Panc1 (cell line): ENCODE data around the gene PPWD1. TPM values are rescaled to one million over a fixed set of nuclear protein-coding genes. Genes with fewer than 3 reads are reported as not detected.
"Not testable (repeated sequence)": the region's sequence is repeated elsewhere in the genome, so short reads cannot be mapped to it uniquely, and the experiment has no call there.

ENCODE experiments used
- ATAC-seq: fragments of 200-7000 bp; cut with Tn5 transposase; 2 replicates; pipeline ENCODE4 v1.9.1; 2020; ENCODE audit warnings: mild to moderate bottlenecking, moderate library complexity
- BruUV-seq: library from RNA; stranded (reverse); fragments of 400-500 nt; replicated peaks from 2 replicates; lab custom pipeline; 2021; lab: Mats Ljungman, UMichigan
- CTCF ChIA-PET: fragments of 300-600 bp; sonication (Branson Sonifier 250); formaldehyde crosslinking; loops from one replicate; lab custom pipeline; 2022; ENCODE audit warnings: antibody characterized with exemption; lab: Charles Lee
- POLR2A ChIA-PET: fragments of 300-600 bp; sonication (Branson Sonifier 250); formaldehyde crosslinking; loops from one replicate; lab custom pipeline; 2022; ENCODE audit warnings: antibody characterized with exemption; lab: Charles Lee
- DNase-seq: peaks from one replicate; pipeline ENCODE4 v3.0.0-alpha.2; 2010; ENCODE audit warnings: low read depth, low spot score
- H3K27ac ChIP-seq: 2 replicates; pipeline ENCODE4 v1.5.1; 2011; ENCODE audit warnings: mild to moderate bottlenecking, low read length, inconsistent platforms
- H3K27me3 ChIP-seq: fragments of 200-500 bp; sonication (Bioruptor generic); 2 replicates; pipeline ENCODE4 v1.6.0; 2014; ENCODE audit warnings: low read length, inconsistent platforms; ENCODE audit not compliant: control insufficient read depth, insufficient read depth
- H3K36me3 ChIP-seq: fragments of 200-500 bp; sonication (Bioruptor generic); 2 replicates; pipeline ENCODE4 v1.5.1; 2014; ENCODE audit warnings: inconsistent platforms, mild to moderate bottlenecking, low read length, moderate library complexity; ENCODE audit not compliant: control insufficient read depth, insufficient read depth
- H3K4me1 ChIP-seq: 2 replicates; pipeline ENCODE4 v1.5.1; 2011; ENCODE audit warnings: inconsistent platforms, mild to moderate bottlenecking, low read length, moderate library complexity; ENCODE audit not compliant: control insufficient read depth, insufficient read depth
- H3K4me3 ChIP-seq, 2 experiments: 2 replicates each; pipeline ENCODE4 v1.5.1; 2011 to 2012; ENCODE audit warnings: low read depth in 2 of 2, low read length in 2 of 2, mild to moderate bottlenecking in 2 of 2, inconsistent platforms in 1 of 2, moderate library complexity in 1 of 2
- H3K9me3 ChIP-seq: fragments of 200-500 bp; sonication (Bioruptor generic); 2 replicates; pipeline ENCODE4 v1.5.1; 2014; ENCODE audit warnings: low read depth, mild to moderate bottlenecking, inconsistent platforms, low read length, moderate library complexity; ENCODE audit not compliant: control insufficient read depth, insufficient read depth
- POLR2AphosphoS5 ChIP-seq: IDR thresholded peaks from 2 replicates; pipeline ENCODE4 v1.6.1; 2012; ENCODE audit warnings: mild to moderate bottlenecking, low read depth, low read length, moderate library complexity
- SIN3A ChIP-seq: IDR thresholded peaks from 2 replicates; pipeline ENCODE4 v1.6.1; 2012; ENCODE audit warnings: low read depth, mild to moderate bottlenecking, low read length, moderate library complexity, borderline replicate concordance; ENCODE audit not compliant: insufficient read depth
- TCF7L2 ChIP-seq: IDR thresholded peaks from 2 replicates; pipeline ENCODE4 v1.6.1; 2011; ENCODE audit warnings: mild to moderate bottlenecking, low read depth, low read length, inconsistent platforms
- in situ Hi-C: cut with HindIII; loops from 2 replicates; pipeline ENCODE4 v1.10.0; 2016; ENCODE audit warnings: low sequenced_read_pairs, low pct_unique_long_range_greater_than_20kb
- intact Hi-C: fragments of 100-400 bp; cut with micrococcal nuclease; formaldehyde crosslinking; loops from one replicate; pipeline ENCODE4 v1.10.0; 2022; ENCODE audit not compliant: unreplicated experiment
- total RNA-seq: library from RNA; stranded (reverse); gene quantifications from one replicate; pipeline ENCODE4 v1.2.1, GENCODE V29; 2021; ENCODE audit not compliant: unreplicated experiment
- TF ChIP-seq, protein P1 (sequence below): fragments of 450-650 bp; IDR thresholded peaks from 2 replicates; pipeline ENCODE4 v1.5.1; 2017; ENCODE audit warnings: mild to moderate bottlenecking
- TF ChIP-seq, protein P2 (sequence below), 2 experiments: IDR thresholded peaks; 2 replicates each; pipeline ENCODE4 v1.6.1; 2011 to 2012; ENCODE audit warnings: low read depth in 2 of 2, control low read depth in 1 of 2, low read length in 1 of 2, mild to moderate bottlenecking in 1 of 2, moderate library complexity in 1 of 2; ENCODE audit not compliant: insufficient read depth in 1 of 2

Gene PPWD1
- total RNA-seq, 1 experiment from 2014 or later: 32.7 TPM

DNA sequence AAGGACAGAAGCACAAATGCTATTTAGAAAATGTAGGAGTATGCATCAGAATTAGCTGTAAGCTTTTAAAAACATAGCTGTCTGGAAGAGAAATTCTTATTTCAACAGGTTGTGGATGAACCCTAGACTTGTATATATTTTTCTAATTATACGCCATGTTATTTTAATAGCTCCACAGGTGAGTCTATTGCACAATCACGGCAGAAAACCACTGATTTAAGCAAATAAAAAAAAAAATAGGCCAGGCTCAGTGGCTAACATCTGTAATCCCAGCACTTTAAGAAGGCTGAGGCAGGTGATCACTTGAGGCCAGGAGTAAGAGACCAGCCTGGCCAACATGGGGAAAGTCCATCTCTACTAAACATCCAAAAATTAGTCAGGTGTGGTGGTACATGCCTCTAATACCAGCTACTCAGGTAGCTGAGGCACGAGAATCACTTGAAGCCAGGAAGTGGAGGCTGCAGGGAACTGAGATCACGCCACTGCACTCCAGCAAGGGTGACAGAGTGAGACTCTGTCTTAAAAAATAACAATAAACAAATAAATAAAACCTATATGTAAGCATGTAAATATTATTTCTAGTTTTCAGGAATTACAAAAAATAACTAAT, 49.3 kb downstream of the PPWD1 start:
- in situ Hi-C loops (no loop called here), intact Hi-C loops (no loop called here)
- POLR2A ChIA-PET: no interaction called here
- H3K27me3 ChIP-seq: no peaks in the 10 kb centered on the region
- CTCF ChIA-PET: no interaction called here
- no peaks in the 10 kb centered on the region for H3K9me3 ChIP-seq
- H3K27ac ChIP-seq: no peak overlapping the region
- no peak for DNase-seq
- no TSS peak for BruUV-seq
- H3K4me3 ChIP-seq: no peak overlapping the region
- TF ChIP-seq, protein P1, sequence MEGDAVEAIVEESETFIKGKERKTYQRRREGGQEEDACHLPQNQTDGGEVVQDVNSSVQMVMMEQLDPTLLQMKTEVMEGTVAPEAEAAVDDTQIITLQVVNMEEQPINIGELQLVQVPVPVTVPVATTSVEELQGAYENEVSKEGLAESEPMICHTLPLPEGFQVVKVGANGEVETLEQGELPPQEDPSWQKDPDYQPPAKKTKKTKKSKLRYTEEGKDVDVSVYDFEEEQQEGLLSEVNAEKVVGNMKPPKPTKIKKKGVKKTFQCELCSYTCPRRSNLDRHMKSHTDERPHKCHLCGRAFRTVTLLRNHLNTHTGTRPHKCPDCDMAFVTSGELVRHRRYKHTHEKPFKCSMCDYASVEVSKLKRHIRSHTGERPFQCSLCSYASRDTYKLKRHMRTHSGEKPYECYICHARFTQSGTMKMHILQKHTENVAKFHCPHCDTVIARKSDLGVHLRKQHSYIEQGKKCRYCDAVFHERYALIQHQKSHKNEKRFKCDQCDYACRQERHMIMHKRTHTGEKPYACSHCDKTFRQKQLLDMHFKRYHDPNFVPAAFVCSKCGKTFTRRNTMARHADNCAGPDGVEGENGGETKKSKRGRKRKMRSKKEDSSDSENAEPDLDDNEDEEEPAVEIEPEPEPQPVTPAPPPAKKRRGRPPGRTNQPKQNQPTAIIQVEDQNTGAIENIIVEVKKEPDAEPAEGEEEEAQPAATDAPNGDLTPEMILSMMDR: no peak
- TF ChIP-seq, protein P2, sequence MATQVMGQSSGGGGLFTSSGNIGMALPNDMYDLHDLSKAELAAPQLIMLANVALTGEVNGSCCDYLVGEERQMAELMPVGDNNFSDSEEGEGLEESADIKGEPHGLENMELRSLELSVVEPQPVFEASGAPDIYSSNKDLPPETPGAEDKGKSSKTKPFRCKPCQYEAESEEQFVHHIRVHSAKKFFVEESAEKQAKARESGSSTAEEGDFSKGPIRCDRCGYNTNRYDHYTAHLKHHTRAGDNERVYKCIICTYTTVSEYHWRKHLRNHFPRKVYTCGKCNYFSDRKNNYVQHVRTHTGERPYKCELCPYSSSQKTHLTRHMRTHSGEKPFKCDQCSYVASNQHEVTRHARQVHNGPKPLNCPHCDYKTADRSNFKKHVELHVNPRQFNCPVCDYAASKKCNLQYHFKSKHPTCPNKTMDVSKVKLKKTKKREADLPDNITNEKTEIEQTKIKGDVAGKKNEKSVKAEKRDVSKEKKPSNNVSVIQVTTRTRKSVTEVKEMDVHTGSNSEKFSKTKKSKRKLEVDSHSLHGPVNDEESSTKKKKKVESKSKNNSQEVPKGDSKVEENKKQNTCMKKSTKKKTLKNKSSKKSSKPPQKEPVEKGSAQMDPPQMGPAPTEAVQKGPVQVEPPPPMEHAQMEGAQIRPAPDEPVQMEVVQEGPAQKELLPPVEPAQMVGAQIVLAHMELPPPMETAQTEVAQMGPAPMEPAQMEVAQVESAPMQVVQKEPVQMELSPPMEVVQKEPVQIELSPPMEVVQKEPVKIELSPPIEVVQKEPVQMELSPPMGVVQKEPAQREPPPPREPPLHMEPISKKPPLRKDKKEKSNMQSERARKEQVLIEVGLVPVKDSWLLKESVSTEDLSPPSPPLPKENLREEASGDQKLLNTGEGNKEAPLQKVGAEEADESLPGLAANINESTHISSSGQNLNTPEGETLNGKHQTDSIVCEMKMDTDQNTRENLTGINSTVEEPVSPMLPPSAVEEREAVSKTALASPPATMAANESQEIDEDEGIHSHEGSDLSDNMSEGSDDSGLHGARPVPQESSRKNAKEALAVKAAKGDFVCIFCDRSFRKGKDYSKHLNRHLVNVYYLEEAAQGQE (IDR thresholded peaks at IDR 0.05; ENCODE audit: insufficient read depth in 1 of 2, low read depth in 2 of 2, low read length in 1 of 2): no peak
- TF ChIP-seq SIN3A (no peak), TCF7L2 (no peak), POLR2AphosphoS5 (no peak)
- peaks cover 13% of the 10 kb centered on the region; the same call in 1 of the 2 replicates for H3K36me3 ChIP-seq
- ATAC-seq: no peak
- no peaks in the 10 kb centered on the region for H3K4me1 ChIP-seq

DNA sequence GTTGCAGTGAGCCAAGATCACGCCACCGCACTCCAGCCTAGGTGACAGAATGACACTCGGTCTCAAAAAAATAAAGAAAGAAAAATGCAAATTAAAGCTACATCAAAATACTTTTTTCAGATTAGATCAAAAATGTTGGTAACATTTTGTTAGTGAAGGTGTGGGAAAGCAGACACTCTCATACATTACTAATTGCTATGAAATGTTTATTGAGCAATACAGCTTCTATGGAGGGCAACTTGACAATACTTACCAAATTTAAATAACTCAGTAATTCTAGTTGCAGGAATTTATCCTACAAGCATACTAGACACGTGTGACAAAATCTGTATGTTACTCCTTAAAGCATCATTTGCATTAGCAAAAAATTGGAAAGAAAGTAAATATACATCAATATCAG, 56.9 kb downstream of the PPWD1 start:
- Histone ChIP-seq H3K27me3 (no peaks in the 10 kb centered on the region), H3K4me3 (no peak overlapping the region), H3K27ac (no peak overlapping the region), H3K36me3 (no peaks in the 10 kb centered on the region; the same call in none of the 2 replicates), H3K4me1 (peaks cover 6% of the 10 kb centered on the region), H3K9me3 (no peaks in the 10 kb centered on the region)
- no peak for DNase-seq
- TF ChIP-seq, protein P2 (IDR thresholded peaks at IDR 0.05; ENCODE audit: insufficient read depth in 1 of 2, low read depth in 2 of 2, low read length in 1 of 2): no peak
- TF ChIP-seq POLR2AphosphoS5 (no peak), TCF7L2 (no peak), SIN3A (no peak)
- TF ChIP-seq, protein P1: no peak
- CTCF ChIA-PET: no interaction called here
- no peak for ATAC-seq
- in situ Hi-C loops (no loop called here), intact Hi-C loops (no loop called here)
- POLR2A ChIA-PET: no interaction called here
- BruUV-seq: no TSS peak

DNA sequence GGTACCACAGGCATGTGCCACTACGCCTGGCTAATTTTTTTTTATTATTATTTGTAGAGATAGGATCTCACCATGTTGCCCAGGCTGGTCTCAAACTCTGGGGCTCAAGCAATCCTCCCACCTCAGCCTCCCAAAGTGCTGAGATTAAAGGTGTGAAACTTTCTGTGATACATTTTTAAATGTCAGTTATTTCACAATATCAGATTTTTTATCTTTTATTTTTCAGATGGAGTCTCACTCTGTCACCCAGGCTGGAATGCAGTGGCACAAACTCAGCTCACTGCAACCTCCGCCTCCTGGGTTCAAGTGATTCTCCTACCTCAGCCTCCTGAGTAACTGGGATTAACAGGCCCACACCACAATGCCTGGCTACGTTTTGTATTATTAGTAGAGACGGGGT, 58.9 kb downstream of the PPWD1 start:
- H3K27me3 ChIP-seq, POLR2A ChIA-PET, in situ Hi-C loops, H3K27ac ChIP-seq, H3K4me3 ChIP-seq, DNase-seq, CTCF ChIA-PET, ATAC-seq, H3K4me1 ChIP-seq, BruUV-seq, H3K9me3 ChIP-seq, intact Hi-C loops, H3K36me3 ChIP-seq: not testable (repeated sequence)
